Upper lobe of left lung (tissue), 6 donors: ENCODE results near the gene RPUSD4. TPM values are rescaled to one million over a fixed set of nuclear protein-coding genes. Genes with fewer than 3 reads are reported as not detected.

Experiments used
- ATAC-seq, 2 donors: fragments of 200-7000 bp; cut with Tn5 transposase; one replicate each; pipeline ENCODE4 v1.9.1; 2022; ENCODE audit warnings: mild to moderate bottlenecking in 2 of 2, moderate library complexity in 2 of 2; ENCODE audit not compliant: low FRiP score in 2 of 2
- DNase-seq, 2 donors: peaks; one replicate each; pipeline ENCODE4 v3.0.0-alpha.2; 2019 to 2020
- H3K27ac ChIP-seq, 4 donors: fragments of 200-600 bp; sonication (generic); one replicate each; pipeline ENCODE4 v1.5.1; 2016 to 2019
- H3K27me3 ChIP-seq, 4 donors: fragments of 200-600 bp; sonication (generic); one replicate each; pipeline ENCODE4 v1.5.1; 2017 to 2019
- H3K36me3 ChIP-seq, 4 donors: fragments of 200-600 bp; sonication (generic); one replicate each; pipeline ENCODE4 v1.5.1; 2016 to 2019
- H3K4me1 ChIP-seq, 4 donors: fragments of 200-600 bp; sonication (generic); one replicate each; pipeline ENCODE4 v1.5.1; 2018 to 2019
- H3K4me3 ChIP-seq, 4 donors: fragments of 200-600 bp; sonication (generic); one replicate each; pipeline ENCODE4 v1.5.1; 2017 to 2019; ENCODE audit warnings: mild to moderate bottlenecking in 2 of 4, moderate library complexity in 1 of 4
- H3K9me3 ChIP-seq, 4 donors: fragments of 200-600 bp; sonication (generic); one replicate each; pipeline ENCODE4 v1.5.1; 2018 to 2019
- EP300 ChIP-seq, 4 donors: sonication (generic); formaldehyde crosslinking; IDR thresholded peaks; one replicate each; pipeline ENCODE4 v1.5.1; 2017; ENCODE audit warnings: antibody characterized with exemption in 4 of 4, control low read depth in 2 of 4
- POLR2A ChIP-seq, 4 donors: fragments of 450-650 bp; IDR thresholded peaks; one replicate each; pipeline ENCODE4 v1.5.1; 2016 to 2017; ENCODE audit warnings: antibody characterized with exemption in 4 of 4, mild to moderate bottlenecking in 2 of 4
- POLR2AphosphoS5 ChIP-seq, 2 donors: sonication (generic); formaldehyde crosslinking; IDR thresholded peaks; one replicate each; pipeline ENCODE4 v1.5.1; 2017; ENCODE audit warnings: antibody characterized with exemption in 2 of 2
- whole genome bisulfite sequencing, 2 donors: methylation state at CpG; one replicate each; pipeline ENCODE4 v1.1.5; 2017 to 2018; 5-methylcytosine and 5-hydroxymethylcytosine counted together
- total RNA-seq, 6 donors: library from RNA; depleted of rRNA in 4 of 6; stranded (reverse); fragments of >200 nt in 4 of 6; gene quantifications; one replicate each; pipeline versions ENCODE4 v1.1.0 to v1.2.1, GENCODE V29; 2016 to 2021
- TF ChIP-seq, protein P1 (sequence below), 6 experiments: fragments of 450-650 bp in 4 of 6; fragments of 200-600 bp in 2 of 6; sonication (generic) in 2 of 6; IDR thresholded peaks; one replicate each; pipeline ENCODE4 v1.5.1; 2016 to 2019; ENCODE audit warnings: antibody characterized with exemption in 6 of 6
- donor health status: DM: no; HTN: no; CAD: no; lungs with moderate emphysema.
- donor health status: DM: no; HTN: yes; CAD: no; lungs with severe emphysema.

Gene RPUSD4
- total RNA-seq, 6 donors from 2014 or later: 13.7 to 32.5 (median 20.5) TPM

- WGBS, 2 donors: 74 to 94% methylated on average over 8 of the region's 8 CpGs
- H3K27ac ChIP-seq: no peak overlapping the region
- no peak for ATAC-seq
Measured at GRCh38 chr11:126156814-126157213, 54.6 kb downstream of the RPUSD4 start.

DNA sequence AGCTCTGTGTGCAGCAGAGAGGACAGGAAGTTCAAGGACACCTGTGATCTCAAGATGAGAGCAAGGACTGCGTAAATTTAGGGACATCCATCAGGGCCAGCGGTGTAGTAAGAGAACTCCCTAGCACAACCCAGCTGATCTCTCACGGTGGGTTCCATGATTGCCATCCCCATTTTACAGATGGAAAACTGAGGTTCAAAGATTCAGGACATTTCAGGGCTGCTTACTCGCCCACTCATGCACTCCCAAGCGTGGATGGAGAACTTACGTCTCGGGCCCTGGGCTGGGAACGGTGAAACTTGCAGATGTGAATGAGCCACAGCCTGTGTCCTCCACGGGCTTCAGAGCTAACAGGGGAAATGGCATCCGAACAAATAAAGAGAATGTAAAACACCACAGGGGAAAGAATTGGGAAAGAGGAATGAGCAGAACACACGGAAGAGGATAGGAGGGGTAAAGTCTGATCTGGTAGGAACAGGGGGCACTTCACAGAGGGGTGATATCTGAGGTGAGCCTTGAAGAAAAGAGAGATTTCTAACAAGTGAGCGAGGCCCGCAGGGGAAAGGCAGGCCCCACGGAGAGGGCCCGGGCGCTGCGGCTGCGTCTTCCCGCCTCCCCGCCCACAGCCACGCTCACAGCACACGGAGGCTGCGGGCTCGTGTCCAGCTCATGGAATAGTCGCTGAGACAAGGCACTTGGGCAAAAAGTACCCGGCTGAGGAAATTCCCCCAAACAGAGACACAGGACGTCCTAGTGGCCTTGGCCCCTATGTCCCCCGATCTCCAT lies 55.9 kb downstream of the RPUSD4 start:
- H3K4me1 ChIP-seq: no peaks in the 10 kb centered on the region
- TF ChIP-seq EP300 (IDR thresholded peaks at IDR 0.05) (no peak), POLR2AphosphoS5 (IDR thresholded peaks at IDR 0.05) (no peak), POLR2A (IDR thresholded peaks at IDR 0.05) (no peak)
- TF ChIP-seq, protein P1, sequence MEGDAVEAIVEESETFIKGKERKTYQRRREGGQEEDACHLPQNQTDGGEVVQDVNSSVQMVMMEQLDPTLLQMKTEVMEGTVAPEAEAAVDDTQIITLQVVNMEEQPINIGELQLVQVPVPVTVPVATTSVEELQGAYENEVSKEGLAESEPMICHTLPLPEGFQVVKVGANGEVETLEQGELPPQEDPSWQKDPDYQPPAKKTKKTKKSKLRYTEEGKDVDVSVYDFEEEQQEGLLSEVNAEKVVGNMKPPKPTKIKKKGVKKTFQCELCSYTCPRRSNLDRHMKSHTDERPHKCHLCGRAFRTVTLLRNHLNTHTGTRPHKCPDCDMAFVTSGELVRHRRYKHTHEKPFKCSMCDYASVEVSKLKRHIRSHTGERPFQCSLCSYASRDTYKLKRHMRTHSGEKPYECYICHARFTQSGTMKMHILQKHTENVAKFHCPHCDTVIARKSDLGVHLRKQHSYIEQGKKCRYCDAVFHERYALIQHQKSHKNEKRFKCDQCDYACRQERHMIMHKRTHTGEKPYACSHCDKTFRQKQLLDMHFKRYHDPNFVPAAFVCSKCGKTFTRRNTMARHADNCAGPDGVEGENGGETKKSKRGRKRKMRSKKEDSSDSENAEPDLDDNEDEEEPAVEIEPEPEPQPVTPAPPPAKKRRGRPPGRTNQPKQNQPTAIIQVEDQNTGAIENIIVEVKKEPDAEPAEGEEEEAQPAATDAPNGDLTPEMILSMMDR (IDR thresholded peaks at IDR 0.05): no peak
- no peaks in the 10 kb centered on the region for H3K36me3 ChIP-seq
- H3K9me3 ChIP-seq: peaks cover 0 to 3% (median 0%) of the 10 kb centered on the region in 4 donors
- no peak overlapping the region for H3K4me3 ChIP-seq
- ATAC-seq (no peak), DNase-seq (peak in 1 of 2 donors; percentile 67)
- H3K27me3 ChIP-seq: no peaks in the 10 kb centered on the region
- 86 to 91% methylated on average over 28 of the region's 28 CpGs for WGBS, 2 donors
- no peak overlapping the region for H3K27ac ChIP-seq

More at GRCh38 chr11:126156814-126157213, 54.6 kb downstream of the RPUSD4 start:
- H3K9me3 ChIP-seq: peaks cover 0 to 3% (median 0%) of the 10 kb centered on the region in 4 donors
- H3K27me3 ChIP-seq: no peaks in the 10 kb centered on the region
- H3K4me3 ChIP-seq: no peak overlapping the region
- no peak for DNase-seq
- TF ChIP-seq POLR2AphosphoS5 (IDR thresholded peaks at IDR 0.05): no peak
- TF ChIP-seq POLR2A (IDR thresholded peaks at IDR 0.05): no peak
- no peak for TF ChIP-seq EP300 (IDR thresholded peaks at IDR 0.05)
- TF ChIP-seq, protein P1 (IDR thresholded peaks at IDR 0.05): no peak
- H3K36me3 ChIP-seq: no peaks in the 10 kb centered on the region
- no peaks in the 10 kb centered on the region for H3K4me1 ChIP-seq

GRCh38 chr11:126154691-126155090 lies 56.8 kb downstream of the RPUSD4 start:
- 78 to 79% methylated on average over 7 of the region's 7 CpGs for WGBS, 2 donors
- peaks cover 0 to 3% (median 0%) of the 10 kb centered on the region in 4 donors for H3K9me3 ChIP-seq
- H3K27me3 ChIP-seq: no peaks in the 10 kb centered on the region
- no peaks in the 10 kb centered on the region for H3K4me1 ChIP-seq
- H3K4me3 ChIP-seq: no peak overlapping the region
- DNase-seq: no peak
- ATAC-seq: no peak
- no peaks in the 10 kb centered on the region for H3K36me3 ChIP-seq
- no peak for TF ChIP-seq POLR2A (IDR thresholded peaks at IDR 0.05)
- no peak for TF ChIP-seq POLR2AphosphoS5 (IDR thresholded peaks at IDR 0.05)
- no peak for TF ChIP-seq EP300 (IDR thresholded peaks at IDR 0.05)
- TF ChIP-seq, protein P1 (IDR thresholded peaks at IDR 0.05): no peak
- no peak overlapping the region for H3K27ac ChIP-seq

DNA sequence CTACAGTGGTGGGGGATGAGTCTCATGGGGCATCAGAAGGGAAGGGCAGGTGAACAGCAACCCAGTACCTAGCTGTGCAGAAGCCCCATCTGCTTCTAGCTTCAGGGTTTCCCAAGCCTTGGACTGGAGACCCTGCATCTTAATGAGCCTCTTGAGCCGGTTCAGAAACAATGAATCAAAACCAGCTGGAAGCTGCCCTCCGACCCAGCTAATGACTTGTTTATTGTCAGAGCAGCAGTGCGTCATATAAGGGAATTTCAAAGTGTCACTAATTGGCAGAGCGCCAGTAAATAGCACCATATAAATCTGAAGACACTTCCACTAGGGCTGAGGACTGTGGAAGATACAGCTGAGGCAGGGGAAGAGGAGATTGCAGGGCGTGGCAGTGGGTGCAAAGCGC lies 57.5 kb downstream of the RPUSD4 start:
- 49 to 61% methylated on average over 6 of the region's 6 CpGs for WGBS, 2 donors
- no peak for DNase-seq
- Histone ChIP-seq H3K9me3 (peaks cover 0 to 3% (median 0%) of the 10 kb centered on the region in 4 donors), H3K27ac (no peak overlapping the region), H3K27me3 (no peaks in the 10 kb centered on the region), H3K4me3 (no peak overlapping the region), H3K4me1 (no peaks in the 10 kb centered on the region), H3K36me3 (no peaks in the 10 kb centered on the region)
- TF ChIP-seq EP300 (IDR thresholded peaks at IDR 0.05) (no peak), POLR2A (IDR thresholded peaks at IDR 0.05) (no peak), POLR2AphosphoS5 (IDR thresholded peaks at IDR 0.05) (no peak)
- TF ChIP-seq, protein P1 (IDR thresholded peaks at IDR 0.05): no peak
- ATAC-seq: no peak
